Measurements from ENCODE around the gene PNPLA5.

DNA sequence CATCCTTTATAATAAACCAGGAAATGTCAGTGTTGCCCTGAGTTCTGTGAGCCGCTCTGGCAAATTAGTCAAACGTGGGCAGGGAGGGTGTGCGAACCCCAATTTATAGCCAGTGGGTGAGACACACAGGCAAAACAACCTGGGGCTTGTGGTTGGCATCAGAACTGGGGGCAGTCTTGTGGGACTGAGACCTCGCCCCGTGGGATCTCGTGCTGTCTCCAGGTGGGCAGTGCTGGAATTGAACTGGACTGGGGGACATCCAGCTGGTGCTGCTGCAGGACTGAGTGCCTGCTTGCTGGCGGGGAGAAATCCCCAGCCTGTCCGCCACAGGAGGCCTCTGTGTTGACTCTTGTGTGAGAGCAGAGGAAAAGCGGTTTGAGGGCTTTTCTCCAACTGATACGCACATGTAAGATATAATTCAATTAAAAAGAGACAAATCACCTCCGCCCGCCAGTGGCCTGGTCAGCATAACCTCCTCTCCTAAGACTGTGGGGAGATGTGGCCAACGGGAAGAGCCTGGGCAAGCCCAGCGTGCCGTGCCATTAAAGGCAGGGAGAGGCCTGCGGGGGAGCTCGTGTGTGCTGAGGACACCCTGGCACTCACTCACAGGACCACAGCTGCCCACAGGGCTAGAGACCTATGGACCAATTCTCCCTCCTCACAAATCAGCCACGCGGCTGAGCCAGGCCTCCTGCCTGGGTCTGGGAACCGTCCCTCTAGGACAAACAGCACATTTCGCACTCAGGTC lies 47.9 kb downstream of the PNPLA5 start:
- TF ChIP-seq, protein P1, sequence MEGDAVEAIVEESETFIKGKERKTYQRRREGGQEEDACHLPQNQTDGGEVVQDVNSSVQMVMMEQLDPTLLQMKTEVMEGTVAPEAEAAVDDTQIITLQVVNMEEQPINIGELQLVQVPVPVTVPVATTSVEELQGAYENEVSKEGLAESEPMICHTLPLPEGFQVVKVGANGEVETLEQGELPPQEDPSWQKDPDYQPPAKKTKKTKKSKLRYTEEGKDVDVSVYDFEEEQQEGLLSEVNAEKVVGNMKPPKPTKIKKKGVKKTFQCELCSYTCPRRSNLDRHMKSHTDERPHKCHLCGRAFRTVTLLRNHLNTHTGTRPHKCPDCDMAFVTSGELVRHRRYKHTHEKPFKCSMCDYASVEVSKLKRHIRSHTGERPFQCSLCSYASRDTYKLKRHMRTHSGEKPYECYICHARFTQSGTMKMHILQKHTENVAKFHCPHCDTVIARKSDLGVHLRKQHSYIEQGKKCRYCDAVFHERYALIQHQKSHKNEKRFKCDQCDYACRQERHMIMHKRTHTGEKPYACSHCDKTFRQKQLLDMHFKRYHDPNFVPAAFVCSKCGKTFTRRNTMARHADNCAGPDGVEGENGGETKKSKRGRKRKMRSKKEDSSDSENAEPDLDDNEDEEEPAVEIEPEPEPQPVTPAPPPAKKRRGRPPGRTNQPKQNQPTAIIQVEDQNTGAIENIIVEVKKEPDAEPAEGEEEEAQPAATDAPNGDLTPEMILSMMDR (IDR thresholded peaks at IDR 0.05; ENCODE audit: low read depth, low read length) = no peak
- TF ChIP-seq EZH2phosphoT487 (IDR thresholded peaks at IDR 0.05; ENCODE audit: low read depth) = no peak
